Retinal pigment epithelial cell (primary cell): Measurements from ENCODE around the gene LGALS7B.
"Not testable (repeated sequence)": the region's sequence is repeated elsewhere in the genome, so short reads cannot be mapped to it uniquely, and the experiment has no call there.

ENCODE experiments used
- DNase-seq: peaks from one replicate; pipeline ENCODE4 v3.0.0-alpha.2; 2010; ENCODE audit warnings: low read depth
- H3K4me3 ChIP-seq: 2 replicates; pipeline ENCODE4 v1.5.1; 2011; ENCODE audit warnings: mild to moderate bottlenecking, low read length, control low read depth, moderate library complexity
- TF ChIP-seq, protein P1 (sequence below): conservative IDR thresholded peaks from 2 replicates; pipeline ENCODE4 v1.5.1; 2011; ENCODE audit warnings: low read depth, low read length, control low read depth, inconsistent platforms

The LGALS7B gene

GRCh38 chr19:38815059-38816001 lies 26.3 kb downstream of the LGALS7B start:
- H3K4me3 ChIP-seq = no peak overlapping the region
- no peak for DNase-seq
- TF ChIP-seq, protein P1, sequence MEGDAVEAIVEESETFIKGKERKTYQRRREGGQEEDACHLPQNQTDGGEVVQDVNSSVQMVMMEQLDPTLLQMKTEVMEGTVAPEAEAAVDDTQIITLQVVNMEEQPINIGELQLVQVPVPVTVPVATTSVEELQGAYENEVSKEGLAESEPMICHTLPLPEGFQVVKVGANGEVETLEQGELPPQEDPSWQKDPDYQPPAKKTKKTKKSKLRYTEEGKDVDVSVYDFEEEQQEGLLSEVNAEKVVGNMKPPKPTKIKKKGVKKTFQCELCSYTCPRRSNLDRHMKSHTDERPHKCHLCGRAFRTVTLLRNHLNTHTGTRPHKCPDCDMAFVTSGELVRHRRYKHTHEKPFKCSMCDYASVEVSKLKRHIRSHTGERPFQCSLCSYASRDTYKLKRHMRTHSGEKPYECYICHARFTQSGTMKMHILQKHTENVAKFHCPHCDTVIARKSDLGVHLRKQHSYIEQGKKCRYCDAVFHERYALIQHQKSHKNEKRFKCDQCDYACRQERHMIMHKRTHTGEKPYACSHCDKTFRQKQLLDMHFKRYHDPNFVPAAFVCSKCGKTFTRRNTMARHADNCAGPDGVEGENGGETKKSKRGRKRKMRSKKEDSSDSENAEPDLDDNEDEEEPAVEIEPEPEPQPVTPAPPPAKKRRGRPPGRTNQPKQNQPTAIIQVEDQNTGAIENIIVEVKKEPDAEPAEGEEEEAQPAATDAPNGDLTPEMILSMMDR = no peak

DNA sequence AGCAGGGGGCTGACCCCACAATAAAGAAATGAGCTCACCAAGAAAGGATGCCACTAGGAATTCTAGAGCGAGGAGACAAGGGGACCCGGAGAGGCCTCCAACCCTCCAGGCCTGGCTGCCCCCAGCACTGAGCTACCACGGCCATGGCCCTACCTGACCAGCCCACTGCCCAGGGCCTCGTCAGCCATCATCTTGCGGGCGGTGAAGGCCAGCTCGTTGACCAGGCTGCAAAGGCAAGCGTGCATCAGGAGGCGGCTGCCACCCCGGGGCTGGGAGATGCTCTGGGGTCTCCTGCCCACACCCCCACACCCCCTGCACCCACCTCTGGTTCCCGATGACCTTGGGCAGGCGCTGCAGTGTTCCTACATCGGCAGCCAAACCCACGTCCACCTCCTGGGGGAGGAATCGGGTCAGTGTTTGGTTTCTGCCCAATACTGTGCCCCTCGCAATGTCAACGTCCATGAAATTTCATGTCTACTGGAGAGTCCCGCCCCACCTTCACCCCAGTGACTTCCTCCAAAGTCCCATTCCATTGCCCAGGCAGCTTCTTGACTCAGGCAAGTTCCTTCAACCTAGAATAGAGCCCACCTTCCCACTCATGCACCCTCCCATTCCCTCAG lies 27.2 kb downstream of the LGALS7B start:
- TF ChIP-seq, protein P1 = no peak
- H3K4me3 ChIP-seq = no peak overlapping the region
- no peak for DNase-seq

DNA sequence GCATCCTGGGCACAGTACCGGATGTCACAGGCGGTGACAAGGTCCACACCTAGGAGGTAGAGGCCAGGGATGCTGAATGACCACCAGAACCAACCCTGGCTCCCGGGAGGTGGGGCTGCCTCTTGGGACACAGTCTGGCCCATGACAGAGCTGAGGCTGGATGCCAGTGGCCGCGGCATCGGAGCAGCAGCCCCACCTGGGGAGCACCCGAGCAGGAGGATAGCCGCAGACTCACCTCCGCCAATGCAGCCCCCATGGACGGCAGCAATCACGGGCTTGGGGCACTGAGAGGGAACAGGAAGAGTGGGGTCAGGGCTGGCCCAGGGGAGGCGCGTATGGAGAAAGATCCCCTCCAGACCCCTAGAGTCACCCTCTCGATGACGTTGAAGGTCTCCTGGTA lies 28.1 kb downstream of the LGALS7B start:
- H3K4me3 ChIP-seq = no peak overlapping the region
- TF ChIP-seq, protein P1 = no peak
- DNase-seq = no peak

- no peak overlapping the region for H3K4me3 ChIP-seq
- TF ChIP-seq, protein P1 = no peak
- no peak for DNase-seq
Observed at GRCh38 chr19:38819231-38819920, 30.4 kb downstream of the LGALS7B start.

DNA sequence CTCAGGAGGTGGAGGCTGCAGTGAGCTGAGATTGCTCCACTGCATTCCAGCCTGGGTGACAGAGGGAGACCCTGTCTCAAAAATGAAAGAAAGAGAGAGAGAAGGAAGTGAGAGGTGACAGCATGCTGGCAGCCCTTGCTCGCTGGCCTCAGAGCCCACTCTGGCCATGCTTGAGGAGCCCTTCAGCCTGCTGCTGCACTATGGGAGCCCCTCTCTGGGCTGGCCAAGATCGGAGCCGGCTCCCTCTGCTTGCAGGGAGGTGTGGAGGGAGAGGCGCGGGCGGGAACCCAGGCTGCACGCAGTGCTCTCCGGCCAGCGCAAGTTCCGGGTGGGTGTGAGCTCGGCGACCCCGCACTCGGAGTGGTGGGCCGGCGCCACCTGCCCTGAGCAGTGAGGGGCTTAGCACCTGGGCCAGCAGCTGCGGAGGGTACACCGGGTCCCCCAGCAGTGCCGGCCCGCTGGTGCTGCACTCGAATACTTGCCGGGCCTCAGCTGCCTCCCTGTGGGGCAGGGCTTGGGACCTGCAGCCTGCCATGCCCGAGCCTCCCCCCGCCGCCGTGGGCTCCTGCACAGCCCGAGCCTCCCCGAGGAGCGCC lies 32.3 kb downstream of the LGALS7B start:
- H3K4me3 ChIP-seq, DNase-seq: not testable (repeated sequence)

- H3K4me3 ChIP-seq, DNase-seq: not testable (repeated sequence)
Observed at GRCh38 chr19:38825936-38826335, 36.9 kb downstream of the LGALS7B start.

DNA sequence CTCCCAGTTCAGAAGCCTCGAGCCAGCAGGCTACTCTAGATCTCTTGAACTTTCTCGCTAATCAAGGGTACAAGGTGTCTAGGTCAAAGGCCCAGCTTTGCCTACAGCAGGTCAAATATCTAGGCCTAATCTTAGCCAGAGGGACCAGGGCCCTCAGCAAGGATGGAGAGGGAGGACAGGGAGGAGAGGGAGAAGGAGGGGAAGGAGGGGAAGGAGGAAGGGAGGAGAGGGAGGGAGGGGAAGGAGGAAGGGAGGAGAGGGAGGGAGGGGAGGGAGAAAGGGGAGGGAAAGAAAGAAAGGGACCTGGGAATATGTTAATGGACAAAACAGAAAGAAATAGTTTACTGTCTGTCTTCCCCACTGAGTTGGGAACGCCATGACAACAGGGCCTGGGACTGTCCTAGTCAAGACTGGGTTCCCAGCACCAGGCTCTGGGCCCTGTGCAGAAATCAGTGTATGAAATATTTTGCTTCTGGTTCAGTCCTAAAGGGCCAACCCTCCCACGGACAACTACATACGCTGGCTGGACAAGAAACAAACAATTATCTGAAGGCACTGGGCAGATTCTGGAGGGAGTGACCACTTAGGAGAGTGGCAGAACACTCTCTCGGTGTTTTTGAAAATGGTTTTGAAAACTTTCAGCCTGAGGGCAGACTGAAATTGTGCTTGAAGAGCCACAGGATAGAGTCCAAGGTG lies 38.0 kb downstream of the LGALS7B start:
- DNase-seq = no peak
- TF ChIP-seq, protein P1 = no peak
- H3K4me3 ChIP-seq = no peak overlapping the region

- DNase-seq, H3K4me3 ChIP-seq: not testable (repeated sequence)
Observed at GRCh38 chr19:38829203-38829602, 40.2 kb downstream of the LGALS7B start.
